NT2/D1 (cell line): ENCODE results near the gene TMEM11.

ENCODE experiments used
- SUZ12 ChIP-seq: IDR thresholded peaks from 2 replicates; pipeline ENCODE4 v1.6.1; 2011; ENCODE audit not compliant: insufficient read length, insufficient read depth; ENCODE audit errors: extremely low read depth
- YY1 ChIP-seq: IDR thresholded peaks from 2 replicates; pipeline ENCODE4 v1.6.1; 2011; ENCODE audit not compliant: insufficient read length, insufficient read depth
- ZNF274 ChIP-seq: IDR thresholded peaks from 2 replicates; pipeline ENCODE4 v1.6.1; 2011; ENCODE audit warnings: mild to moderate bottlenecking, low read depth, low read length

DNA sequence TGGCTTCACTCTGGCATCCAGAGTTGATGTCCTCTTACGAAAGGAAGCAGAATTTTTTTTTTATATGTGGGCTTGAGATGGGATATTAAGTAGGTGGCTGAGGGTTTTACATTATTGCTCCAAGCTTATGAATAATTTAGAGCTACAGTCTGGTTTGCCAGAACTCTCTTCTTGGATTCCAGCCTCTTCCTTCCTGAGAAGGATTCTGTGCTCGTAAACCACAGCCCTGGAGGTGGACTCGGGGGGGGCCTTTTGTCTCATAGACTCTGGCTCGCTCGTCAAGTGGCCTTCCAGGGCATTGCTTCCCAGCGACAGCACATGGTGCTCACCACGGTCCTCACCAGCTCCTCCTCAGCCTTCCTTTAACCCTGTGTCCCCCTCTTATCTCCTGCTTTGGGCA, 43.2 kb downstream of the TMEM11 start:
- TF ChIP-seq SUZ12 (no peak), ZNF274 (no peak), YY1 (no peak)
